ENCODE data around the gene RASD1. TPM values are rescaled to one million over a fixed set of nuclear protein-coding genes. Genes with fewer than 3 reads are reported as not detected.

Gene RASD1
- polyA plus RNA-seq, 1 experiment = 0.55 TPM

- no peaks in the 10 kb centered on the region; the same call in 1 of the 2 replicates for H3K9me3 ChIP-seq (ENCODE audit: control insufficient read depth, insufficient read depth, low read length)
- POLR2A ChIA-PET = no interaction called here
- H3K27ac ChIP-seq (ENCODE audit: low read depth, low read length) = no peak overlapping the region
- DNase-seq (ENCODE audit: low read depth, low spot score) = no peak
- CTCF ChIA-PET = no interaction called here
- H3K4me3 ChIP-seq (ENCODE audit: low read depth, low read length) = no peak overlapping the region
- peaks cover 2% of the 10 kb centered on the region for H3K27me3 ChIP-seq (ENCODE audit: control insufficient read depth, insufficient read depth, low read length)
- no peak for TF ChIP-seq CTCF (IDR thresholded peaks at IDR 0.05; ENCODE audit: low read depth, low read length)
Observed at GRCh38 chr17:17518951-17519350, 22.8 kb upstream of the RASD1 start.

- Histone ChIP-seq H3K9me3 (ENCODE audit: control insufficient read depth, insufficient read depth, low read length) (no peaks in the 10 kb centered on the region; the same call in 1 of the 2 replicates), H3K27me3 (ENCODE audit: control insufficient read depth, insufficient read depth, low read length) (peaks cover 2% of the 10 kb centered on the region), H3K4me3 (ENCODE audit: low read depth, low read length) (no peak overlapping the region), H3K27ac (ENCODE audit: low read depth, low read length) (no peak overlapping the region)
- no peak for DNase-seq (ENCODE audit: low read depth, low spot score)
- ChIA-PET CTCF (no interaction called here), POLR2A (no interaction called here)
- TF ChIP-seq CTCF (IDR thresholded peaks at IDR 0.05; ENCODE audit: low read depth, low read length) = no peak
Observed at GRCh38 chr17:17518014-17518413, 21.8 kb upstream of the RASD1 start.

- POLR2A ChIA-PET = interaction anchor here (0.6 kb wide), 1 partner anchor 82 kb away, joined by 3 read pairs; no protein-coding TSS in a partner anchor
- H3K4me3 ChIP-seq (ENCODE audit: low read depth, low read length) = no peak overlapping the region
- H3K27ac ChIP-seq (ENCODE audit: low read depth, low read length) = no peak overlapping the region
- CTCF ChIA-PET = no interaction called here
- no peak for TF ChIP-seq CTCF (IDR thresholded peaks at IDR 0.05; ENCODE audit: low read depth, low read length)
- H3K27me3 ChIP-seq (ENCODE audit: control insufficient read depth, insufficient read depth, low read length) = peaks cover 2% of the 10 kb centered on the region
- no peak for DNase-seq (ENCODE audit: low read depth, low spot score)
- no peaks in the 10 kb centered on the region; the same call in 1 of the 2 replicates for H3K9me3 ChIP-seq (ENCODE audit: control insufficient read depth, insufficient read depth, low read length)
Observed at GRCh38 chr17:17516941-17517720, 20.9 kb upstream of the RASD1 start.

GRCh38 chr17:17515934-17516930, 20.0 kb upstream of the RASD1 start:
- DNase-seq (ENCODE audit: low read depth, low spot score) = no peak
- ChIA-PET CTCF (interaction anchor here (1.7 kb wide), 1 partner anchor 19 kb away, joined by 4 read pairs; no protein-coding TSS in a partner anchor), POLR2A (interaction anchor here (1.5 kb wide), 1 partner anchor 20 kb away, joined by 10 read pairs; the partner anchor contains the start of gene RASD1)
- Histone ChIP-seq H3K27ac (ENCODE audit: low read depth, low read length) (no peak overlapping the region), H3K27me3 (ENCODE audit: control insufficient read depth, insufficient read depth, low read length) (peaks cover 2% of the 10 kb centered on the region), H3K4me3 (ENCODE audit: low read depth, low read length) (no peak overlapping the region), H3K9me3 (ENCODE audit: control insufficient read depth, insufficient read depth, low read length) (no peaks in the 10 kb centered on the region; the same call in 1 of the 2 replicates)
- no peak for TF ChIP-seq CTCF (IDR thresholded peaks at IDR 0.05; ENCODE audit: low read depth, low read length)
